GM19328 (cell line): ENCODE measurements around the gene ARHGEF35.
A peak's percentile ranks its signal among the peaks of the same experiment; 100 is the strongest.
"Not testable (repeated sequence)": the region's sequence is repeated elsewhere in the genome, so short reads cannot be mapped to it uniquely, and the experiment has no call there.

Experiments
- ATAC-seq: cut with Tn5 transposase; IDR thresholded peaks from one replicate; pipeline ENCODE4 v1.9.1; 2021; ENCODE audit warnings: mild to moderate bottlenecking, moderate library complexity; ENCODE audit not compliant: unreplicated experiment

The ARHGEF35 gene

DNA sequence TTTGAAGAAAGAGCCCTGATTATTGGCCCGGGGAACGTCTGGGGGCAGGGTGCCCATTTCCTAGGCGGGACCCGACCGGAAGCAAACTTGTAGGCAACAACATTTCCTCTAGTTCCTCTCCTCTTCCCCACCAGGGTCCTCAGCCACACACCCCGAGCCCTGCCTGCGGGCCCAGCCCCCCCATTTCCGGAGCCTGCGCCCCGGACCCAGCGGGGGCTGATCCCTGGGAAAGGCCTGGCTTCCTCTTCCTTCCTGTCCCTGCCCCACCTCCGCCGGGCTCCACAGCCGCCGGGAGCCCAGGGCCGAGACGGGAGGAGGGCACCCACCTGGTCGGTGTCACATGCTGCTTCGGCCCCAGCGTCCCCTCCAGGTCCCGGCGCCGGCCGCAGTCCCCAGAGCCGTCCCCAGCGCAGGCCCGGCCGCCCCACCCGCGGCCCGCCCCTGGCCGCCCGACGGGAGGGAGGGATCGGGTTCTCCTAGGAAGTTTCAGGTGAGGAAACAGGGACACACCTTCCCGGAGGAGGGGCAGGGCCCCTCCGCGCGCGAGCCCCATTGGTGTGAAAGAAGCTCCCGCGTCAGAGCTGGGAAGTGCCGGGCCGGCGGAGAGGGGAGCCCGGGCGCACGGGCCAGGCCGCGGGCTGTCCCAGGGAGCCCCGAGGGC lies at the start of gene ARHGEF35:
TSS of gene ARHGEF35 (minus strand) at position 622 of the 661 bp plus-strand sequence. CDS start 7,450 bp downstream, outside the sequence.
- ATAC-seq, result peak; percentile 74

DNA sequence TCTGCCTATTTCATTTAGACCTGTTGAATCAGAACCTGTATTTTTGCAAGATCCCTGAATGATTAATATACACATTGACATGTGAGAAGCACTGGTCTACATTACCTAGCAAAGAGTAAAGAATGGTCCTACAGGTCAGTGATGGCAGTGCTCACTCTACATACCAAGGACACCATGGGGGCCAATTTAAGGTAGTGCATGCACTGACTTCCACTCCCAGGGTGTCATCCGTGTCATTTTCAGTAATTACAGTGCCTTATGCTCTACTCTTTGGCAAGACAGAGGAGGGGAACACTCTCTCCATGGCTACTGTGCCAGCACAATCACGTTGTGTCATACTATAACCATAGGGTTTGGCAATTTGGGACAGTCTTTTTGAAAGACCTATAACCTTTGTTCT lies 49.7 kb upstream of the ARHGEF35 start:
- not testable (repeated sequence) for ATAC-seq

DNA sequence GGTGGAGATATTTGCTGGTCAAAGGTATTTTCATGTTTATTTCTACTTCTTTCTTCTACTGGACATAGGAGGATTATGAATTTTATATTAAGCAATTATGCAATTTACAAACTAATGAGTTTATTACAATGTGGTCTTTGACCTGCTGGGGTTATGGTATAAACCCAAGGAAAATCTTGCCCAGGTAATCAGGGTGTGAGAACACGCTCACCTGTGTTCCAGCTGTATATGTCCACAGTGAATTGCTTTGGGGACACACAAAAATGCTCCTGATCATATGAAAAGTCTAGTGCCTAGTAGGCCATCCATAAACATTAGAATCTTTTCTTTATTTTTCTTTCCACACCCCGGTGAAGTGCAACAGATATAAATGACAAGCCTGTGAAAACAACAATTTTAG lies 43.7 kb upstream of the ARHGEF35 start, which contains the start of gene OR2A42:
TSS of gene OR2A42 (minus strand) at position 241 of the 400 bp plus-strand sequence. CDS start 6,762 bp downstream, outside the sequence.
- ATAC-seq, result not testable (repeated sequence)

DNA sequence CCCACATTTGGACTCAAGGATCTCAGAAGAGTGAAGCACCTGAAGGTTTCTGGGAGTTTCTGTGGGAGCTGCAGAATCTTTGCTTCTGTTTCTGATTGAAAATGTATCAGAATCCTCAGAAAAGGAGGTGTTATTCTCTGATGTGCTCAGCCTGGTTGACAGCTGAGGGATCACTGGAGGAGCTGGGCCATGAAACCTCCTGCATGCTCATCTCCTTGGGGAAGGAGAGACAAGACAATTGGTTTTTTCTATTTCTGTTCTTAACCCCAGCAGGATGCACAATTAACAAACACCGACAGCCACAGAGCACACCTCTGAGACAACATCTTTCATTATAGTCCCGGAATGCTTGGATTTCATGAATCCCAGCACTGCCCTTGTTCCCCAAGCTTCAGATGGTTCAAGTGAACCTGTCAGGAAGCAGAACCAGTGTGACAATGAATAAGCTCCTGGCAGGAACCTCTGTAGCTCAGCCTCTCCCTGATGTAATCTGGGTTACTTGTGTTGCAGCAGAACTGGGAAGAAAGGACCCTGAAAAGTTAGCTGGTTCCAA lies 43.0 kb upstream of the ARHGEF35 start:
- ATAC-seq, result not testable (repeated sequence)

DNA sequence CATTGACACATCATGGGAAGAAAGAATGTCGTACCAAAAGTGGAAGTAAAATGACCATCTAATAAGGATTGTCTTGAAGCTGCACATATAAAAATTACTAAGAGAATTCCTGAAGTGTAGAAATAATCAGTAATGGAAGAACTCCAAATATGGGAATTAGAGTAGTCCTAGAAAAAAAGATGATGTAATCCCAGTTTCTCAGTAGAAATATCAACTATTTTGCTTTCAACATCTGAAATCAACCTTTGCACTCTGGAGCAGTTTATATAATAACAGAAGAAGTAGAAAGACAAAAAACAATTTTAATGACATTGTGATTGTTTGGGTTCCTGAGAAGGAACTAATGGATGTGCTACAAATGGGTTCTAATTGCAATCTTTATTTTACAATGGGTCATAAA lies 37.4 kb upstream of the ARHGEF35 start:
- ATAC-seq, result not testable (repeated sequence)

DNA sequence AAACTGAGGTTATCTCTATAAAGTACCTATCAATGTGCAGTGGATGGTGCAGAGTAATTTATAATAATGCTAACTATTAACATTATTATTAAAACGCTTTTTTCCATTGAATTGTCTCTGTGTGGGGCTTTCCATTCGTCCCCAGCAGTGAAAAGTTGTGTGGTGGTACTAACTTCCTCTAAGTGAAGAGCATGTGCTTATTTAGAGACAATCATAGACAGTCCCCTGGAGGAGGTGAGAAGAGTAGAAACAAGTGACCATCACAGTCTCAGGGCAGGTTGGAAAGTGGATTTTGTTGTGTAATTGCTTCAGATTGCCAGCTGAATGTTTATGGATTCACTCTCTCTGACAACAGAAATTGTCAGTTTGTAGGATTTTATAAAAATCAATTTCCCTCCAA lies 35.4 kb upstream of the ARHGEF35 start:
- not testable (repeated sequence) for ATAC-seq

DNA sequence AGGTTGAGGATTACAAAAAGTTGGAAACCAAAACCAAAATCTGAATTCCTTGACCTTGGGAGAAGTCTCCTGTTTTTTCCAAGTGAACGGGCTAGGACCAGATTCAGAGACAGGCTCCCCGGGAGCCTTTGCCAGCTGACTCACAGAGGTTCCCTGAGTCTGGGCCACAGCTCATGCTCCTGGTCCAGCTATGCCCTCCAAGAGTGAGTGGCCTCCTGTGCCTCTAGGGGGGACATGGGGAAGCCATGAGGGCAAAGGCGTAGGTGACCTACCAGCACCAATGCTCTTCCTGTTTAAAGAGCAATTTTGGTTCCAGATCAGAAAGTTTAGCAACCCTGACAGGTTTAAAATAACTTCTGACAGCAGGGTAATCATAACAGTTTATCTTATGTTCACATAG lies 33.2 kb upstream of the ARHGEF35 start:
- not testable (repeated sequence) for ATAC-seq

DNA sequence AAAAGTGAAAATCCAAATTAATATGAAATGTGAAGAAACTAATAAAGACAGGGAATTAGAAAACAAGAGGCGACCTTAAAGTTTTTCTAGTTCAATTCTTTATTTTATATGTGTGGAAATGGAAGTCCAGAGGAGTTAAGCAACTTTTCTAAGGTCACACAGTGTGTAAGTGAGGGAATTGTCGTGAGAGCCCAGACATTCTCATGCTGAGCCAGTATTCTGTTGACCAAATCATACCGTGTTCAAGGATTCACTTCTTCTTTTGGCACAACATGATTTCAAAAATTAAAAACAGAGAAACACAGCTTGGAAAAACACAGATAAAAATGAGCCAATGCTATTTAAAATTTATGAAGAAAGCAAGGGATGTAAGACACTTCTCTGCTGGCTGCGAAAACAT lies 31.2 kb upstream of the ARHGEF35 start:
- not testable (repeated sequence) for ATAC-seq

DNA sequence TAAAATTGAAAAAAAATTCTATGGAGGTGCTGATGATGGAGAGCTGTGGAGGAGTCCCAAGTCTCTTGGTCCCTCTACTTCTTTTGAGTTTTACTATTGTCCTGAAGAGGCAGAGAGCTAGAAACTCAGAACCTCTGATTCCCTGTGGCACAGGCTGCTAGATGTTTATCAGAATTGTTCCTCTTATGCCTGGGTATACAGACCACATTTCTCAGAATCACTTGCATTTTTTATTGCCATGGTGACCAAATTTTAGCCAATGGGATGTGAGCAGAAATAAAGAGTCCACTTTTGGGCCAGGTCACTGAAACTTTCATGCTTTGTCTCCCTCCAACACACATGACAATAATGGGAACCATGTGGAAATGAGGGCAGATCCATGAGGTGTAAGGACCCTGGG lies 28.0 kb upstream of the ARHGEF35 start:
- not testable (repeated sequence) for ATAC-seq

DNA sequence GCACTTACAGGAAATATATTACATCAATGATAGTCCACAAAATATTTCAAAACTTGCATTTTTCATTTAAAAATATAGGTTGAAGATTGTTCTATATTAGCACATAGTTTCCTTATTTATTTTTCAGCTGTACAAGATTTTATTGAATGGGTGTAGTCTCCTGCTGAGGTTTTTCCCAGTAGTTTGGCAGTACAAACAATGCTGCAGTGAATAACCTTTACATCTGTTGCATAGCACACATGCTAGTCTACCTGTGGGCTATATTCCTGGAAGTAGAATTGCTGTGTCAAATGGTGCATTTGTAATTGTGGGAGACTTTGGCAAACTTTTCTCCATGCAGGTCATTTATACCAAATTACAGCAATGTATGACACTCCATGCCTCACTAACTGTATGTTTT lies 24.9 kb upstream of the ARHGEF35 start:
- ATAC-seq, result not testable (repeated sequence)

DNA sequence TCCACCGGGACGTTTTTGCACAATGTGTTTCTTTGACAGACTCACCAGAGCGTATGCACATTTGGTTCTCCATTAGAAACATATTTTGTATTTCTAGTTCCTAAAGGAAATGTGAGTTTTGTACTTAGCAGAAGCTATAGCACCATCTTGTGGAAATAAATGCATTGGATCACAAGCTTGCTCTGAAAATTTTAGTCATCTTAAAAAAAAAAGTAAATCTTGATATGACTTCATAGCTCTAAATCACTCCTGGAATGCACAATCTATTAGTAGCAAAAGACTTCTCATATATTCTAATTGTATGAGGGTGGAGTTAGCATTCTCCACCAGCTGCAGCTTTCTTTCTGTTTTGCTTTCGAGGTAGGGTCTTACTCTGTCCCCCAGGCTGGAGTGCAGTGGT lies 23.5 kb upstream of the ARHGEF35 start:
- ATAC-seq, result not testable (repeated sequence)

DNA sequence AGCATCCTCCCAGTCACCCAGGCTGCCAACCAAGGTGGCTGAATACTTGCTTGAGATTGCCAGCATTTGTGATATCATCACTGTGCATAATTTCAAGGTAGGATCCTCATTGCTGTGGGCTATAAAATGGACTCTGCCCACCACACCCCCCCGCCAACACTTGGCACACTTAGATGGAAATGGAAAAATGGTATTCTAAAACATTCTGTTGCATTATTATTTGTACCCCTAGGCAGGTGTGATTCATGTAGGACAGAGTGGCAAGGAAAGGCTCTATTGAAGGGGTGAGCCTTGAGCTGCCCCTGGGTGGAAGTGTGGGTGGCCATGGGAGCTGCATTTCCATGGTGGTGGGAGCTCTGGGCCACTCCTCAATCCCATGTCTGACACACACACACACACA lies 22.9 kb upstream of the ARHGEF35 start:
- ATAC-seq, result not testable (repeated sequence)

DNA sequence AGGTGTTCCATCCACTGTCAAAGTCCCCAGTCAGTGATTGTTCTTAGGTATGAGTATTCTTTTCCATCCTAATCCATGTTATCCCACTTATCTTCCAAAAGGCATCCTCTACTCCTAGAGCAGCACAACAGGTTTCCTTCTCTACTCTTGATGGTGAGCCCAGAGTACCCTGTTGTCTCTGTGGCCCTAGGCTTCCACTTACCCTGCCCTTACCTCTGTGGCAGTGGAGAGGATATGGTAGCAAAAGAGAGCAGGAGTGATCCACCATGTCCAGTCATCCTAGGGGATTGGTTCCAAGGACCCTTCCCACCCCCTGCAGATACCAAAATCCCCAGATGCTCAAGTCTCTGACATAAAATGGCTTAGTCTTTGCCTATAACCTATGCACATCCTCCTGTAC lies 21.6 kb upstream of the ARHGEF35 start:
- ATAC-seq, result not testable (repeated sequence)

DNA sequence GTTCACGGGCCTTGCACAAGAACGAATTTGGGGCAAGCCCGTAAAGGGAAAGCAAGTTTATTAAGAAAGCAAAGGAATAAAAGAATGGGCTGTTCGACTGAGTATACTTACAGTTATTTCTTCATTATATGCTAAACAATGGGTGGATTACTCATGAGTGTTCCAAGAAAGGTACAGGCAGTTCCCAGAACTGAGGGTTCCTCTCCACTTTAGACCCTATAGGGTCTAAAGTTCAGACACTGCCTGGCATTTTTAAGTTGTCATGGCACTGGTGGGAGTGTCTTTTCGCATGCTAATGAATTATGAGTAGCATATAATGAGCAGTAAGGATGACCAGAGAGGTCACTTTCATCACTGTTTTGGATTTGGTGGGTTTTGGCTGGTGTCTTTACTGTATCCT lies 9.7 kb upstream of the ARHGEF35 start:
- ATAC-seq, result not testable (repeated sequence)

DNA sequence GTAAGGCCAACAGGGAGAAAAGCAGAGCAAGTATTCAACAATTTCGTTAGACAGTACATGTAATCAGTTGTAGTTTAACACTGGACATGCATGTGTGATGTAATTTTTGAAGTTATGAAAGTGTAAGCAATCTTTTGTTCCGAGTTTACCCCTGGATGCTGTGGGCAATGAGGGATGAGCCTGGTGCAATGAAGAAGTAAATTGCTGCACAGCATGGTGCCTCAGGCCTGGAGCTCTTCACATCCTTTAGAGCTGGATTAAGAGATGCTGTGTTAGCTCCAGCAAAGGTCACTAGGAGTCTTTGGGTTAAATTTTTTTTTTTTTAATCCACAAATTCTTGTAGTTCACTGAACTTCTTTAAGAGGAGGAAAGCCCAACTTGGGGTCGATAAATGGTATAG lies 7.5 kb upstream of the ARHGEF35 start:
- not testable (repeated sequence) for ATAC-seq

DNA sequence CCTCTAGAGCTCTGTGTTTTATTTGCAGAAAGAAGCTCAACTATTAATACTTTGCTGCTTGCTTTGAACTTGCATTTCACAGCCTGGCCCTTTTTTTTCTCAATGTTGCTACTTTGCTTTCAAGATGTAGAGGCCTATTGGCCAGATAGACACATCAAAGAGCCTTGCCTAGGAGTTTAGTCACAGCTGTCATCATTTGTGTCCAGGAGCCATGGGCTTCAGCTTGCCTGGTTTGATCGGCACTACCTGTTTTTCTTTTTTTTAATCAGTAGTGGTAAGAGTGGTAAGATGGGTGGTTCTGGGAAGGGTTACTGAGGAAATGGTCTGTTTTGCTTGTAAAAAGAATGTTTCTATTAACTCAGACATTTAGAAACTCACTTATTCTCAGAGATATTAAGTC lies 6.3 kb upstream of the ARHGEF35 start:
- not testable (repeated sequence) for ATAC-seq

DNA sequence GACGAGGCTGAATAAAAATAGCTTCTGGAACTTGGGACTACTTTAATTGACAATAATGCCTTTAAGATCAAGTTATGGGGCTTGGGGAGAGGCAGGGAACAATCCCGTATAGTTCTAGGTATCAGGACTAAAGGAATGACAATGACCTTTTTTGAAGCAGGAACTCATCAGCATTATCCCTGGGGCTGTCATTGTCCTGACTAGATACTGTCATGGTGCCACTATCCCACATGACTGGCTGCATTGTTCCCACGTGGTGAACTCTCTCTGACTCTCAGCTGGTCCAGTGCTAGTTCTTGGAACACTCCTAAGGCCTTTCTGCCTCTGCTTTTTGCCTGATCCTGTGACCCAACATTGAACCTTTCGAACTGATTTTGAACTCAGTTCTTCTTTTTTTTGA lies 3.3 kb upstream of the ARHGEF35 start:
- not testable (repeated sequence) for ATAC-seq

DNA sequence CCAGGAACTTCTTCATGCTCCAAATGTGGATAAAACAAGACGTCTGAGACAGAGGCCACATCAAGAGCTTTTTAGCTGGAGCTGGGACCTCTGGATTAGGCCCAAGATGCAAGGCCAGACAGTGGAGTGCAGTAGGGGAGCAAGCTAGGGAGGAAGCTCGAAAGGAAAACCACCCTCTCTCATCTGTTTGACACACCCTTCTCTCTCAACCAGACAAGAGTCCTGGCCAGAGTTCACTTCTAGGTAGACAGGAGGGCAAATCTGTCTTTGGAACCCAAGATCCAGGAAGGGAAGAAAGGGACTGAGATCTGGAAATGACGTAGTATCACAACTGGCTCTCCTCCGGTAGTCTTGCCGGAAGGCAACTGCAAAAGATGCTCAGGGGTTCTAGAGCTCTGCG lies 1.2 kb downstream of the ARHGEF35 start:
- ATAC-seq, result not testable (repeated sequence)

DNA sequence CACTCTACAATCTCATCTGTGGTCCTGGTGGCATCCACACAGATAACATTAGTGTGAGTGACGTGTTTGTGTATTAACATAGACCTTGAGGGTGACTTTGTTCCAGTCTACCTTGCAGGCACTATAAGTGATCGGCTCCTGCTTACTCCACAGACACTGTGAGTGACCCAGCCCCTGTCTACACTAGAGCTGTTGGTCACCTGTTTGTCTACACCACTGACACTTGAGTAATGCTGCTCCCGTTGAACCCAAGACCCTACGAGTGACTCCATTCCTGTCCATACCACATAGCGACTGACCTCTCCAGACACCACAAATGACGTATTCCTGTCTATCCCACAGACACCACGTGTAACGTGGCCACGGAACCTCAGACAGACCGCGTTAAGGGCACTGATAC lies 1.9 kb downstream of the ARHGEF35 start:
- not testable (repeated sequence) for ATAC-seq

DNA sequence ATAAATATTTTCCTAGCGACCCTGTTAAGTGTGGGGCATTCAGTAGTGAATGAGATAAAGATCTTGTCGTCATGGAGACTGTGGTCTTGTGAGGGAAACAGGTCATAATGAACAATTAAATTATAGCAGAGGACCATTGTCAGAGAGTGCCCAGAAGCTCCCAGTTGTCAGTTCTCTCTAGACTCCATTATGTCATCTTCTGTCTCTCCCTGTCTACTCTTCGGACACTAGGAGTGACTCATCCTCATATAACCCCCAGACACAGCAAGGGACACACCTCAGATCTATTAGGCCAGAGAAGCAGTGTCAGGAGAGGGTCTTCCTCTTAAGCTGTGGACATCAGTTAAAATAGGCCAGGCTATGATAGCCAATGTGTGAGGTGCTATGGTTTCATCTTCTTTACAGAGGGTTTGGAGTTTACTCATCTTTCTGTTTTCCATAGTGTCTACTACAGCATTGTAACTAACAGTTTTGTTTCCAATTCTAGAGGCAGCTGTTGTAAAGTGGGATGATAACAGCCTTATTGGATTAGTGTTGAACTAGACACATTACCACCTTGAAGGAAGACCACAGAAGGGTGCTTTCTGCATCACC lies 7.0 kb downstream of the ARHGEF35 start:
- ATAC-seq, result not testable (repeated sequence)

DNA sequence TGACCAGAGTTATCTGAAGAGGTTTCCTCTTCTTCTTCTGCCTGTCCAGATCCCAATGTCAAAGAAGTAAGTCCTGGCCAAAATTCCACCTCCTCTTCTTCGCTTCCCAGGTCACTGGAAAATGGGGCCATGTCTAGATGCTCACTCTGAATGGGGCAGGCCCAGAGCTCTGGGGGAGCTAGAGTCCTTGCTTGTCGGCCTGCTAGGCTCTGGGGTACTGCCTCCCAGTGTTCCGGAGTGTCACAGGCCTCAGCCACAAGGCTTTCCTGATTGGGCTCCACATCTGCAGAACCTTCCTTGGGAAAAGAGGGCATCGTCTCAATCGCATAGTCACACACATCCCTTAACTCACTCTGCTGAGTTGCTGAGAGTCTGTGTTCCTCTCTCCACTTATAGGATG lies 7.8 kb downstream of the ARHGEF35 start:
- not testable (repeated sequence) for ATAC-seq

DNA sequence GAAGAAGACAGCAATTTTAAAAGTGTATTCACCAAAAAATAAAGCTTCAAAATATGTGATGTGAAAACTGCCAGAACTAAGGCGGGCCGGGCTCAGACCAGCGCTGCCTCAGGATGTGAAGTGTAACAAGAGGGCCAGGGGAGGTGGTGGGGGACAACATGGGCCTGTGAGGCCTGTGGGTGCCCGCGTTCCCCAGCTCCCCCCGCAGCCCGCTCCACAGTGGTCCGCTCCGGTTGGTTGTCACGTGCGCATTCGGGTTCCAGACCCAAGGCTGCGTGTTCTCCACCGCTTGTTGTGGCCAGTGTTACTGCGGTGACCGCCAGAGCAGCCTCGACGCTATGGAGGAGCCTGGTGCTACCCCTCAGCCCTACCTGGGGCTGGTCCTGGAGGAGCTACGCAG lies 12.5 kb downstream of the ARHGEF35 start, which contains the start of gene CTAGE4:
TSS of gene CTAGE4 (plus strand) at position 301 of the 400 bp plus-strand sequence. CDS start at position 339, 38 bp downstream.
- not testable (repeated sequence) for ATAC-seq
